SK-N-SH treated with all-trans-retinoic acid at 6 μM for 48 hours (cell line): ENCODE results near the gene CALN1.

ENCODE experiments used
- ATAC-seq: fragments of 200-7000 bp; cut with Tn5 transposase; 3 replicates; pipeline ENCODE4 v1.9.1; 2020; ENCODE audit warnings: mild to moderate bottlenecking, moderate library complexity
- ARNTL ChIP-seq: fragments of 450-650 bp; formaldehyde crosslinking; IDR thresholded peaks from 2 replicates; pipeline ENCODE4 v1.5.0; 2020; ENCODE audit warnings: low read depth, mild to moderate bottlenecking, moderate library complexity, borderline replicate concordance
- BACH2 ChIP-seq: fragments of 250-450 bp; sonication (Bioruptor Pico); IDR thresholded peaks from 2 replicates; pipeline ENCODE4 v1.9.0; 2021; ENCODE audit warnings: mild to moderate bottlenecking, borderline replicate concordance
- CREB5 ChIP-seq: fragments of 250-450 bp; sonication (Bioruptor Pico); IDR thresholded peaks from 2 replicates; pipeline ENCODE4 v1.5.1; 2020; ENCODE audit warnings: low read depth, mild to moderate bottlenecking, moderate library complexity
- CSDC2 ChIP-seq: fragments of 250-450 bp; sonication (Bioruptor Pico); IDR thresholded peaks from 2 replicates; pipeline ENCODE4 v1.5.0; 2020; ENCODE audit warnings: mild to moderate bottlenecking, moderate library complexity
- CSRNP3 ChIP-seq: fragments of 250-450 bp; sonication (Bioruptor Pico); IDR thresholded peaks from 2 replicates; pipeline ENCODE4 v1.5.1; 2021; ENCODE audit warnings: mild to moderate bottlenecking, moderate library complexity
- ESRRG ChIP-seq: fragments of 250-450 bp; sonication (Bioruptor Pico); IDR thresholded peaks from 2 replicates; pipeline ENCODE4 v1.6.1; 2021; ENCODE audit warnings: mild to moderate bottlenecking
- GLIS3 ChIP-seq: fragments of 250-450 bp; sonication (Bioruptor Pico); IDR thresholded peaks from 2 replicates; pipeline ENCODE4 v1.5.0; 2020; ENCODE audit warnings: mild to moderate bottlenecking, moderate library complexity
- ISL1 ChIP-seq: fragments of 250-450 bp; sonication (Bioruptor Pico); IDR thresholded peaks from 2 replicates; pipeline ENCODE4 v2.1.2; 2022; ENCODE audit warnings: mild to moderate bottlenecking, moderate library complexity
- PATZ1 ChIP-seq: fragments of 250-450 bp; sonication (Bioruptor Pico); IDR thresholded peaks from 2 replicates; pipeline ENCODE4 v1.8.0; 2020; ENCODE audit warnings: mild to moderate bottlenecking, moderate library complexity, borderline replicate concordance
- POU6F1 ChIP-seq: fragments of 250-450 bp; sonication (Bioruptor Pico); IDR thresholded peaks from 2 replicates; pipeline ENCODE4 v1.8.0; 2021; ENCODE audit warnings: low read depth, mild to moderate bottlenecking, moderate library complexity, borderline replicate concordance
- PPARA ChIP-seq: fragments of 250-450 bp; sonication (Bioruptor Pico); IDR thresholded peaks from 2 replicates; pipeline ENCODE4 v1.5.0; 2020; ENCODE audit warnings: mild to moderate bottlenecking, borderline replicate concordance
- RARB ChIP-seq: fragments of 250-450 bp; sonication (Bioruptor Pico); IDR thresholded peaks from 2 replicates; pipeline ENCODE4 v1.8.0; 2021; ENCODE audit warnings: mild to moderate bottlenecking, moderate library complexity
- SNAI2 ChIP-seq: fragments of 250-450 bp; sonication (Bioruptor Pico); IDR thresholded peaks from 2 replicates; pipeline ENCODE4 v1.5.0; 2020; ENCODE audit warnings: mild to moderate bottlenecking, moderate library complexity
- TCF4 ChIP-seq: fragments of 250-450 bp; sonication (Bioruptor Pico); IDR thresholded peaks from 2 replicates; pipeline ENCODE4 v1.8.0; 2021; ENCODE audit warnings: mild to moderate bottlenecking, moderate library complexity, borderline replicate concordance
- TOX ChIP-seq: fragments of 250-450 bp; sonication (Bioruptor Pico); IDR thresholded peaks from 2 replicates; pipeline ENCODE4 v1.8.0; 2021; ENCODE audit warnings: mild to moderate bottlenecking, moderate library complexity, borderline replicate concordance
- TSHZ2 ChIP-seq: fragments of 250-450 bp; sonication (Bioruptor Pico); IDR thresholded peaks from 2 replicates; pipeline ENCODE4 v1.5.0; 2020; ENCODE audit warnings: mild to moderate bottlenecking, moderate library complexity
- ZC3H10 ChIP-seq: fragments of 250-450 bp; sonication (Bioruptor Pico); IDR thresholded peaks from 2 replicates; pipeline ENCODE4 v1.5.1; 2021; ENCODE audit warnings: mild to moderate bottlenecking, moderate library complexity
- ZFP3 ChIP-seq: fragments of 250-450 bp; sonication (Bioruptor Pico); IDR thresholded peaks from 2 replicates; pipeline ENCODE4 v1.5.0; 2020; ENCODE audit warnings: mild to moderate bottlenecking, moderate library complexity
- ZFP30 ChIP-seq: fragments of 450-650 bp; formaldehyde crosslinking; IDR thresholded peaks from 2 replicates; pipeline ENCODE4 v1.5.0; 2022; ENCODE audit warnings: mild to moderate bottlenecking, moderate library complexity
- ZNF565 ChIP-seq: fragments of 450-650 bp; formaldehyde crosslinking; conservative IDR thresholded peaks from 2 replicates; pipeline ENCODE4 v1.5.0; 2020; ENCODE audit warnings: low read depth, mild to moderate bottlenecking, moderate library complexity
- ZNF70 ChIP-seq: fragments of 450-650 bp; formaldehyde crosslinking; IDR thresholded peaks from 2 replicates; pipeline ENCODE4 v1.5.0; 2020; ENCODE audit warnings: mild to moderate bottlenecking, moderate library complexity
- ZNF8 ChIP-seq: fragments of 450-650 bp; formaldehyde crosslinking; IDR thresholded peaks from 2 replicates; pipeline ENCODE4 v1.5.0; 2020; ENCODE audit warnings: mild to moderate bottlenecking, moderate library complexity

CALN1 gene

GRCh38 chr7:72278550-72278949, 133.6 kb downstream of the CALN1 start:
- no peak for TF ChIP-seq ZC3H10 (CRISPR knock-in tag)
- TF ChIP-seq CSDC2 (CRISPR knock-in tag) = no peak
- no peak for TF ChIP-seq CREB5
- no peak for TF ChIP-seq ZFP30 (CRISPR knock-in tag)
- ATAC-seq = no peak

- TF ChIP-seq ZNF8 (no peak), ZFP3 (no peak), TCF4 (CRISPR knock-in tag) (no peak), BACH2 (CRISPR knock-in tag) (no peak), RARB (CRISPR knock-in tag) (no peak), ZC3H10 (CRISPR knock-in tag) (no peak), ZNF565 (CRISPR knock-in tag) (no peak), CSRNP3 (CRISPR knock-in tag) (no peak), ESRRG (CRISPR knock-in tag) (no peak)
- TF ChIP-seq, all 23 proteins: peak for 0
- no peak for ATAC-seq
Observed at GRCh38 chr7:72275382-72276070, 136.6 kb downstream of the CALN1 start.

- no peak for ATAC-seq
Observed at GRCh38 chr7:72272479-72272878, 139.7 kb downstream of the CALN1 start.

More at GRCh38 chr7:72272479-72272878, 139.7 kb downstream of the CALN1 start:
- no peak for TF ChIP-seq SNAI2 (CRISPR knock-in tag)
- no peak for TF ChIP-seq ZFP3
- TF ChIP-seq ZNF70 (CRISPR knock-in tag) = no peak
- no peak for TF ChIP-seq ZNF565 (CRISPR knock-in tag)
- TF ChIP-seq POU6F1 (CRISPR knock-in tag) = no peak
- TF ChIP-seq BACH2 (CRISPR knock-in tag) = no peak
- TF ChIP-seq CSRNP3 (CRISPR knock-in tag) = no peak
- TF ChIP-seq RARB (CRISPR knock-in tag) = no peak
- no peak for TF ChIP-seq TCF4 (CRISPR knock-in tag)
- TF ChIP-seq ARNTL = no peak
- TF ChIP-seq ZFP30 (CRISPR knock-in tag) = no peak
- TF ChIP-seq CREB5 = no peak
- no peak for TF ChIP-seq ZC3H10 (CRISPR knock-in tag)
- no peak for TF ChIP-seq ISL1
- TF ChIP-seq TOX (CRISPR knock-in tag) = no peak
- TF ChIP-seq PPARA = no peak
- no peak for TF ChIP-seq TSHZ2
- TF ChIP-seq GLIS3 = no peak
- no peak for TF ChIP-seq PATZ1 (CRISPR knock-in tag)
- TF ChIP-seq CSDC2 (CRISPR knock-in tag) = no peak
